ENCODE measurements around the gene VAT1.
"Not testable (repeated sequence)": the region's sequence is repeated elsewhere in the genome, so short reads cannot be mapped to it uniquely, and the experiment has no call there.

Gene VAT1

GRCh38 chr17:42980766-42981397, 41.3 kb downstream of the VAT1 start:
- H3K4me3 ChIP-seq (replicated peaks; ENCODE audit: low read depth, low read length), result peak overlapping the region; percentile 84
- peak; percentile 56 for DNase-seq (ENCODE audit: low read depth)
- TF ChIP-seq CTCF (IDR thresholded peaks at IDR 0.05; ENCODE audit: low read length, missing control alignments), result no peak

GRCh38 chr17:42980274-42980765, 41.9 kb downstream of the VAT1 start, which contains the start of gene RUNDC1:
RUNDC1 (plus strand) TSS chr17:42980565; CDS start chr17:42980577, 12 bp downstream.
- peak; percentile 82 for DNase-seq (ENCODE audit: low read depth)
- peak within 1 kb of the TSS; percentile 84 for H3K4me3 ChIP-seq (replicated peaks; ENCODE audit: low read depth, low read length)
- TF ChIP-seq CTCF (IDR thresholded peaks at IDR 0.05; ENCODE audit: low read length, missing control alignments), result no peak

- peak within 1 kb of the TSS; percentile 84 for H3K4me3 ChIP-seq (replicated peaks; ENCODE audit: low read depth, low read length)
- no peak for TF ChIP-seq CTCF (IDR thresholded peaks at IDR 0.05; ENCODE audit: low read length, missing control alignments)
- peak; percentile 49 for DNase-seq (ENCODE audit: low read depth)
Measured at GRCh38 chr17:42979511-42980273, 42.5 kb downstream of the VAT1 start, which contains the start of gene PTGES3L. PTGES3L (minus strand) TSS chr17:42980080; CDS start chr17:42980053, 27 bp downstream.

- not testable (repeated sequence) for H3K4me3 ChIP-seq (replicated peaks; ENCODE audit: low read depth, low read length); DNase-seq (ENCODE audit: low read depth)
Measured at GRCh38 chr17:42975701-42976100, 46.5 kb downstream of the VAT1 start.

- TF ChIP-seq CTCF (IDR thresholded peaks at IDR 0.05; ENCODE audit: low read length, missing control alignments), result no peak
- no peak overlapping the region for H3K4me3 ChIP-seq (replicated peaks; ENCODE audit: low read depth, low read length)
- DNase-seq (ENCODE audit: low read depth), result no peak
Measured at GRCh38 chr17:42975265-42975664, 46.9 kb downstream of the VAT1 start.

GRCh38 chr17:42973323-42973722, 48.9 kb downstream of the VAT1 start:
- not testable (repeated sequence) for H3K4me3 ChIP-seq (replicated peaks; ENCODE audit: low read depth, low read length); DNase-seq (ENCODE audit: low read depth)

GRCh38 chr17:42971589-42971988, 50.6 kb downstream of the VAT1 start:
- H3K4me3 ChIP-seq (replicated peaks; ENCODE audit: low read depth, low read length), result no peak overlapping the region
- no peak for TF ChIP-seq CTCF (IDR thresholded peaks at IDR 0.05; ENCODE audit: low read length, missing control alignments)
- DNase-seq (ENCODE audit: low read depth), result no peak
